ENCODE results near the gene TFF2. TPM values are rescaled to one million over a fixed set of nuclear protein-coding genes. Genes with fewer than 3 reads are reported as not detected.

TFF2 gene
- total and polyA plus RNA-seq, 12 donors, result not detected

- intact Hi-C loops (cut with DNase I), result no loop called here
- no peak overlapping the region for H3K27ac ChIP-seq
- peaks cover 0 to 79% (median 37%) of the 10 kb centered on the region in 7 donors for H3K27me3 ChIP-seq
- no peaks in the 10 kb centered on the region for H3K36me3 ChIP-seq
- no peaks in the 10 kb centered on the region for H3K9me3 ChIP-seq
- H3K4me1 ChIP-seq, result no peaks in the 10 kb centered on the region
- H3K4me3 ChIP-seq, result no peak overlapping the region
- ATAC-seq (no peak), DNase-seq (no peak)
- TF ChIP-seq, protein P1, sequence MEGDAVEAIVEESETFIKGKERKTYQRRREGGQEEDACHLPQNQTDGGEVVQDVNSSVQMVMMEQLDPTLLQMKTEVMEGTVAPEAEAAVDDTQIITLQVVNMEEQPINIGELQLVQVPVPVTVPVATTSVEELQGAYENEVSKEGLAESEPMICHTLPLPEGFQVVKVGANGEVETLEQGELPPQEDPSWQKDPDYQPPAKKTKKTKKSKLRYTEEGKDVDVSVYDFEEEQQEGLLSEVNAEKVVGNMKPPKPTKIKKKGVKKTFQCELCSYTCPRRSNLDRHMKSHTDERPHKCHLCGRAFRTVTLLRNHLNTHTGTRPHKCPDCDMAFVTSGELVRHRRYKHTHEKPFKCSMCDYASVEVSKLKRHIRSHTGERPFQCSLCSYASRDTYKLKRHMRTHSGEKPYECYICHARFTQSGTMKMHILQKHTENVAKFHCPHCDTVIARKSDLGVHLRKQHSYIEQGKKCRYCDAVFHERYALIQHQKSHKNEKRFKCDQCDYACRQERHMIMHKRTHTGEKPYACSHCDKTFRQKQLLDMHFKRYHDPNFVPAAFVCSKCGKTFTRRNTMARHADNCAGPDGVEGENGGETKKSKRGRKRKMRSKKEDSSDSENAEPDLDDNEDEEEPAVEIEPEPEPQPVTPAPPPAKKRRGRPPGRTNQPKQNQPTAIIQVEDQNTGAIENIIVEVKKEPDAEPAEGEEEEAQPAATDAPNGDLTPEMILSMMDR (IDR thresholded peaks at IDR 0.05), result no peak
- WGBS, 2 donors, result 86% methylated on average over 14 of the region's 14 CpGs
Measured at GRCh38 chr21:42367367-42368165, 16.8 kb upstream of the TFF2 start.

GRCh38 chr21:42366292-42367010 lies 15.7 kb upstream of the TFF2 start, which contains the start of gene TFF1:
Gene TFF1, minus strand, starts transcription at chr21:42366535. Its CDS starts 40 bp downstream, at chr21:42366495.
- TF ChIP-seq, protein P1 (IDR thresholded peaks at IDR 0.05), result no peak
- intact Hi-C loops (cut with DNase I), result no loop called here
- DNase-seq, result no peak
- ATAC-seq, result peak in 1 of 8 donors; percentile 39
- H3K27me3 ChIP-seq, result peaks cover 0 to 75% (median 41%) of the 10 kb centered on the region in 7 donors
- no peaks in the 10 kb centered on the region for H3K9me3 ChIP-seq
- no peaks in the 10 kb centered on the region for H3K4me1 ChIP-seq
- H3K27ac ChIP-seq, result no peak within 1 kb of the TSS
- no peak within 1 kb of the TSS for H3K4me3 ChIP-seq
- H3K36me3 ChIP-seq, result no peaks in the 10 kb centered on the region
- 75 to 76% methylated on average over 19 of the region's 19 CpGs for WGBS, 2 donors

- peaks cover 0 to 72% (median 38%) of the 10 kb centered on the region in 7 donors for H3K27me3 ChIP-seq
- TF ChIP-seq, protein P1 (IDR thresholded peaks at IDR 0.05), result no peak
Measured at GRCh38 chr21:42365770-42366169, 15.0 kb upstream of the TFF2 start.

DNA sequence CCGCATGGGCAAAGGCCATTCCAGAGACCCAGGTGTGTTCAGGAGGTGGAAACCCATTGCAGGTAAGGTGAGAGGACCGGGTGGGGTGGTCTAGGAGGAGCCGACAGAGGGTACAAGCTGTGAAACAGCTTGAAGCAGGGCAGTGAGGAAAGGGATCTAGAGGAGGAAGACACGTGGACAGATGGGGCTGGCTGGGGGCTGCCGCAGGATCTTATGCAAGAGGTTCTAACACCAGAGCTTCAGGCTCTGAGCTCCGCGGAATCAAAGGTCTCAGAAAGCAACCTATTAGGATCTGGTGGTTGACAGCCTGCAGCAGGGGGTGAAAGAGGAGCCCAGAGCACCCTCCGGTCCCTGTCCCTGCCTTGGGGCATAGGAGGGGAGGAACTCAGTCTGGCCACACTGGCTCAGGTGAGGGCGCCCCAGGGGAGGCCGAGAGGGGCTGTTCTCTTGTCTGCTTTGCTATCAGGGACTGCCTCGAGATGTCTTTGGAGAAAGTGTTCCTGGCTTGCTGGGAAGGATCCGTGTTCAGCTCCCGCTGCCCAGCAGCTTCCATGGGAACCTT lies 13.6 kb upstream of the TFF2 start:
- ATAC-seq, result no peak
- Histone ChIP-seq H3K36me3 (no peaks in the 10 kb centered on the region), H3K9me3 (peaks cover 0 to 7% (median 0%) of the 10 kb centered on the region in 11 donors), H3K27ac (no peak overlapping the region), H3K4me3 (no peak overlapping the region), H3K4me1 (no peaks in the 10 kb centered on the region), H3K27me3 (peaks cover 0 to 61% (median 27%) of the 10 kb centered on the region in 7 donors)
- intact Hi-C loops (cut with DNase I), result no loop called here
- no peak for DNase-seq
- TF ChIP-seq, protein P1 (IDR thresholded peaks at IDR 0.05), result no peak
- WGBS, 2 donors, result 71% methylated on average over 13 of the region's 13 CpGs

More at GRCh38 chr21:42365770-42366169, 15.0 kb upstream of the TFF2 start:
- Histone ChIP-seq H3K9me3 (no peaks in the 10 kb centered on the region), H3K36me3 (no peaks in the 10 kb centered on the region), H3K27ac (no peak overlapping the region), H3K4me3 (no peak overlapping the region), H3K4me1 (no peaks in the 10 kb centered on the region)
- intact Hi-C loops (cut with DNase I), result no loop called here
- WGBS, 2 donors, result 69 to 78% methylated on average over 6 of the region's 6 CpGs
- DNase-seq (no peak), ATAC-seq (no peak)

All from heart right ventricle (tissue), 16 donors.